Mesenchymal stem cell (in vitro differentiated cells and primary cell): ENCODE data around the gene RAB30.
"Not testable (repeated sequence)": the region's sequence is repeated elsewhere in the genome, so short reads cannot be mapped to it uniquely, and the experiment has no call there.

Experiments
- DNase-seq: peaks from one replicate; pipeline ENCODE4 v3.0.0-alpha.2; 2013
- H2AFZ ChIP-seq: one replicate; pipeline ENCODE4 v1.6.1; 2013; ENCODE audit warnings: low read depth, mild to moderate bottlenecking, control low read depth, inconsistent platforms, low read length, moderate library complexity
- H2AK5ac ChIP-seq: 2 replicates; pipeline ENCODE4 v1.6.1; 2013; ENCODE audit warnings: low read length, moderate library complexity, mild to moderate bottlenecking, inconsistent platforms; ENCODE audit not compliant: severe bottlenecking
- H2BK120ac ChIP-seq: one replicate; pipeline ENCODE4 v1.6.1; 2013; ENCODE audit warnings: low read depth, mild to moderate bottlenecking, inconsistent platforms, low read length, moderate library complexity
- H2BK12ac ChIP-seq, 2 experiments: one replicate each; pipeline ENCODE4 v1.6.1; 2013; ENCODE audit warnings: inconsistent platforms in 2 of 2, low read length in 2 of 2, mild to moderate bottlenecking in 2 of 2, moderate library complexity in 2 of 2, control low read depth in 1 of 2
- H2BK15ac ChIP-seq: one replicate; pipeline ENCODE4 v1.6.1; 2013; ENCODE audit warnings: mild to moderate bottlenecking, low read depth, inconsistent platforms; ENCODE audit not compliant: poor library complexity, severe bottlenecking
- H2BK5ac ChIP-seq: 2 replicates; pipeline ENCODE4 v1.6.1; 2013; ENCODE audit warnings: low read depth, mild to moderate bottlenecking, low read length, control low read depth, inconsistent platforms; ENCODE audit not compliant: poor library complexity, severe bottlenecking
- H3K14ac ChIP-seq, 2 experiments: one replicate each; pipeline ENCODE4 v1.6.1; 2013; ENCODE audit warnings: inconsistent platforms in 2 of 2, low read length in 2 of 2, control low read depth in 1 of 2, mild to moderate bottlenecking in 1 of 2, moderate library complexity in 1 of 2
- H3K18ac ChIP-seq, 2 experiments: one replicate each; pipeline ENCODE4 v1.6.1; 2013; ENCODE audit warnings: inconsistent platforms in 2 of 2, low read length in 2 of 2, control low read depth in 1 of 2, low read depth in 1 of 2, mild to moderate bottlenecking in 1 of 2
- H3K23ac ChIP-seq, 2 experiments: one replicate each; pipeline ENCODE4 v1.6.1; 2013; ENCODE audit warnings: inconsistent platforms in 2 of 2, low read length in 2 of 2, mild to moderate bottlenecking in 2 of 2, moderate library complexity in 2 of 2, control low read depth in 1 of 2
- H3K27ac ChIP-seq: 2 replicates; pipeline ENCODE4 v1.5.1; 2013; ENCODE audit warnings: mild to moderate bottlenecking, moderate library complexity, low read length, control low read depth, inconsistent platforms; ENCODE audit not compliant: poor library complexity, severe bottlenecking
- H3K27me3 ChIP-seq, 2 experiments: 2 replicates each; pipeline versions ENCODE4 v1.6.1 to v1.7.0; 2013; ENCODE audit warnings: low read length in 2 of 2, mild to moderate bottlenecking in 2 of 2, moderate library complexity in 2 of 2, control low read depth in 1 of 2, inconsistent platforms in 1 of 2; ENCODE audit not compliant: control insufficient read depth in 1 of 2, insufficient read depth in 1 of 2
- H3K36me3 ChIP-seq, 2 experiments: 2 replicates each; pipeline versions ENCODE4 v1.6.1 to v1.7.0; 2013; ENCODE audit warnings: low read length in 2 of 2, control low read depth in 1 of 2, inconsistent platforms in 1 of 2, low read depth in 1 of 2, mild to moderate bottlenecking in 1 of 2; ENCODE audit not compliant: insufficient read depth in 2 of 2, control insufficient read depth in 1 of 2
- H3K4ac ChIP-seq, 2 experiments: one replicate each; pipeline ENCODE4 v1.6.1; 2013; ENCODE audit warnings: inconsistent platforms in 2 of 2, low read length in 2 of 2, mild to moderate bottlenecking in 2 of 2, moderate library complexity in 2 of 2, control low read depth in 1 of 2, low read depth in 1 of 2
- H3K4me1 ChIP-seq: 2 replicates; pipeline ENCODE4 v1.6.1; 2013; ENCODE audit warnings: low read depth, low read length, control low read depth; ENCODE audit not compliant: control insufficient read depth, insufficient read depth
- H3K4me2 ChIP-seq: 2 replicates; pipeline ENCODE4 v1.6.1; 2013; ENCODE audit warnings: low read length, mild to moderate bottlenecking, inconsistent platforms; ENCODE audit not compliant: poor library complexity, severe bottlenecking
- H3K4me3 ChIP-seq, 2 experiments: 2 replicates each; pipeline versions ENCODE4 v1.5.1 to v1.7.0; 2013; ENCODE audit warnings: low read length in 2 of 2, mild to moderate bottlenecking in 2 of 2, control low read depth in 1 of 2, low read depth in 1 of 2; ENCODE audit not compliant: insufficient read depth in 1 of 2
- H3K79me1 ChIP-seq: replicated peaks from 2 replicates; pipeline ENCODE4 v1.6.1; 2013; ENCODE audit warnings: mild to moderate bottlenecking, control low read depth, low read length, inconsistent platforms; ENCODE audit not compliant: poor library complexity, severe bottlenecking
- H3K9ac ChIP-seq: 2 replicates; pipeline ENCODE4 v1.7.0; 2013; ENCODE audit warnings: mild to moderate bottlenecking, low read length, moderate library complexity
- H3K9me3 ChIP-seq: 2 replicates; pipeline ENCODE4 v1.7.0; 2013; ENCODE audit warnings: mild to moderate bottlenecking, low read length; ENCODE audit not compliant: control insufficient read depth
- H4K8ac ChIP-seq: one replicate; pipeline ENCODE4 v1.6.1; 2013; ENCODE audit warnings: inconsistent platforms, mild to moderate bottlenecking, low read length, moderate library complexity
- H4K91ac ChIP-seq: one replicate; pipeline ENCODE4 v1.6.1; 2013; ENCODE audit warnings: mild to moderate bottlenecking, low read length, inconsistent platforms
- WGBS: methylation state at CpG from one replicate; pipeline ENCODE4 v1.1.7; 2013; ENCODE audit warnings: mixed read lengths; 5-methylcytosine and 5-hydroxymethylcytosine counted together

RAB30 gene

DNA sequence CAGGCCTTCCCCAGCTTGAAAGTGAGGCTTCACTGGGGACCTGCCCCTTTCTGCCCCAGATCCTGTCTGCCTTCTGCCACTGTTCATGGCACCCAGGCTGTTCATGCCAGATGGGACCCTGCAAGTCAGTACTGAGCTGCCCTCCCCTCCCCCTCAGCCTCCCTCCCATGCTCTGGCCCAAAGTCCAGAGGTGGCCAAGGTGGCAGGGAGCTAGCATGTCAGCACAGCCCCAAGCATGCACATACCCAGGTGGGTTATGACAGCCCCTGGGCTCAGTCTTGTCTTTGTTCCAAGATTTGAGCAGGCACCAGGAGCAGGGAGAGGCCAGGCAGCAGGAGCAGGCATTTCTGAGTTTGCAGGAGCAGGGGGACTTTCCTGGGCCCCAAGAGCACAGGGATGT, 126.0 kb downstream of the RAB30 start:
- H4K8ac ChIP-seq: no peak overlapping the region
- H3K4me2 ChIP-seq: no peak overlapping the region
- no peaks in the 10 kb centered on the region for H3K9me3 ChIP-seq
- no peak overlapping the region for H2AK5ac ChIP-seq
- no peak for DNase-seq
- no peak overlapping the region for H3K27ac ChIP-seq
- H2BK12ac ChIP-seq: no peak overlapping the region
- H2BK120ac ChIP-seq: no peak overlapping the region
- no peak overlapping the region for H3K18ac ChIP-seq
- no peak overlapping the region for H2AFZ ChIP-seq
- no peak overlapping the region for H3K4ac ChIP-seq
- no peak overlapping the region for H3K23ac ChIP-seq
- no peaks in the 10 kb centered on the region for H3K4me1 ChIP-seq
- H2BK15ac ChIP-seq: no peak overlapping the region
- H4K91ac ChIP-seq: no peak overlapping the region
- no peaks in the 10 kb centered on the region for H3K79me1 ChIP-seq
- H2BK5ac ChIP-seq: no peak overlapping the region
- H3K36me3 ChIP-seq: no peaks in the 10 kb centered on the region
- no peaks in the 10 kb centered on the region for H3K27me3 ChIP-seq
- no peak overlapping the region for H3K4me3 ChIP-seq
- H3K9ac ChIP-seq: no peak overlapping the region
- H3K14ac ChIP-seq: peak overlapping the region in 1 of 2 experiments; percentile 74

DNA sequence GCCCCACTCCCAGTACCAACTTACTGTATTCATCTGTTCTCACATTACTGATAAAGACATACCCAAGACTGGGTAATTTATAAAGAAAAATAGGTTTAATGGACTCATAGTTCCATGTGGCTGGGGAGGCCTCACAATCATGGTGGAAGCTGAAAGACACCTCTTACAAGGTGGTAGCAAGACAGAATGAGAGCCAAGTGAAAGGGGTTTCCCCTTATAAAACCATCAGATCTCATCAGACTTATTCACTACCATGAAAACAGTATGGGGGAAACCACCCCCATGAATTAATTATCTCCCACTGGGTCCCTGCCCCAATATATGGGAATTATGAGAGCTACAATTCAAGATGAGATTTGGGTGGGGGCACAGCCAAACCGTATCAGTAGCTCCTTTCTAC, 126.7 kb downstream of the RAB30 start:
- DNase-seq, H3K14ac ChIP-seq, H3K4me2 ChIP-seq, H3K23ac ChIP-seq, H3K9me3 ChIP-seq, H2BK5ac ChIP-seq, H2AK5ac ChIP-seq, H2BK120ac ChIP-seq, H2AFZ ChIP-seq, H4K91ac ChIP-seq, H3K9ac ChIP-seq, H3K4ac ChIP-seq, H2BK12ac ChIP-seq, H3K27ac ChIP-seq, H2BK15ac ChIP-seq, H3K36me3 ChIP-seq, H3K4me1 ChIP-seq, H4K8ac ChIP-seq, H3K18ac ChIP-seq, H3K4me3 ChIP-seq, H3K27me3 ChIP-seq, H3K79me1 ChIP-seq: not testable (repeated sequence)
- WGBS: 80% methylated on average over 1 of the region's 1 CpG

DNA sequence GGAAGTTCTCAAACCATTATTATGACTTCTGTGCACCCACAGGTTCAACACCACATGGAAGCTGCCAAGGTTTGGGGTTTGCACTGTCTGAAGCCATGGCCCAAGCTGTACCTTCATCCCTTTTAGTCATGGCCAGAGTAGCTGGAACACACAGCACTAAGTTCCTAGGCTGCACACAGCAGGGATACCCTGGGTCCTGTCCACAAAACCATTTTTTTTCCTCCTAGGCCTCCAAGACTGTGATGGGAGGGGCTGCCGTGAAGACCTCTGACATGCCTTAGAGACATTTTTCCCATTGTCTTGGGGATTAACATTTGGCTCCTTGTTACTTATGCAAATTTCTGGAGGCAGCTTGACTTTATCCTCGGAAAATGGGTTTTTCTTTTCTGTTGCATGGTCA, 127.5 kb downstream of the RAB30 start:
- no peak for DNase-seq
- no peak overlapping the region for H2AK5ac ChIP-seq
- no peak overlapping the region for H3K18ac ChIP-seq
- H2BK5ac ChIP-seq: no peak overlapping the region
- 98% methylated on average over 2 of the region's 2 CpGs for WGBS
- H3K23ac ChIP-seq: no peak overlapping the region
- H2BK15ac ChIP-seq: no peak overlapping the region
- H4K8ac ChIP-seq: no peak overlapping the region
- no peak overlapping the region for H3K4ac ChIP-seq
- H3K9me3 ChIP-seq: no peaks in the 10 kb centered on the region
- no peak overlapping the region for H4K91ac ChIP-seq
- H2AFZ ChIP-seq: no peak overlapping the region
- H3K4me2 ChIP-seq: no peak overlapping the region
- no peak overlapping the region for H3K27ac ChIP-seq
- H3K27me3 ChIP-seq: no peaks in the 10 kb centered on the region
- no peaks in the 10 kb centered on the region for H3K36me3 ChIP-seq
- H2BK120ac ChIP-seq: no peak overlapping the region
- no peak overlapping the region for H3K4me3 ChIP-seq
- H3K14ac ChIP-seq: no peak overlapping the region
- H3K9ac ChIP-seq: no peak overlapping the region
- no peak overlapping the region for H2BK12ac ChIP-seq
- no peaks in the 10 kb centered on the region for H3K4me1 ChIP-seq
- H3K79me1 ChIP-seq: no peaks in the 10 kb centered on the region

DNA sequence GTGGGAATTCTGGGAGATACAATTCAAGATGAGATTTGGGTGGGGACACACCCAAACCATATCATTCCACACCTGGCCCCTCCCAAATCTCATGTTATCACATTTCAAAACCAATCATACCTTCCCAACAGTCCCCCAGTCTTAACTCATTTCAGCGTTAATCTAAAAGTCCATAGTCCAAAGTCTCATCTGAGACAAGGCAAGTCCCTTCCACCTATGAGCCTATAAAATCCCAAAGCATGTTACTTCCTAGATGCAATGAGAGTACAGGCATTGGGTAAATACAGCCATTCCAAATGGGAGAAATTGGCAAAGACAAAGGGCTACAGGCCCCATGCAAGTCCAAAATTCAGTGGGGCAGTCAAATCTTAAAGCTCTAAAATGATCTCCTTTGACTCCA, 128.3 kb downstream of the RAB30 start:
- not testable (repeated sequence) for H3K9ac ChIP-seq, H3K23ac ChIP-seq, H2BK5ac ChIP-seq, H3K14ac ChIP-seq, H2BK15ac ChIP-seq, H3K79me1 ChIP-seq, DNase-seq, H3K9me3 ChIP-seq, H2BK12ac ChIP-seq, H2AK5ac ChIP-seq, H4K8ac ChIP-seq, H3K4me2 ChIP-seq, H3K27me3 ChIP-seq, H3K36me3 ChIP-seq, H3K4me3 ChIP-seq, H3K18ac ChIP-seq, H4K91ac ChIP-seq, H2BK120ac ChIP-seq, H2AFZ ChIP-seq, H3K4ac ChIP-seq, H3K4me1 ChIP-seq, H3K27ac ChIP-seq
- WGBS: 100% methylated on average over 1 of the region's 1 CpG
